SJCRH30 (cell line): ENCODE measurements around the gene TAB3. TPM values are rescaled to one million over a fixed set of nuclear protein-coding genes. Genes with fewer than 3 reads are reported as not detected.

Experiments used
- DNase-seq, 2 experiments: peaks; one replicate each; pipeline ENCODE4 v3.0.0-alpha.2; 2015 to 2020
- H3K27ac ChIP-seq: fragments of 250-450 bp; sonication (Bioruptor Pico); 2 replicates; pipeline ENCODE4 v1.5.1; 2020; ENCODE audit warnings: mild to moderate bottlenecking, moderate library complexity
- H3K27me3 ChIP-seq: fragments of 250-450 bp; sonication (Bioruptor Pico); 2 replicates; pipeline ENCODE4 v1.5.1; 2020; ENCODE audit warnings: mild to moderate bottlenecking, moderate library complexity
- H3K36me3 ChIP-seq: fragments of 250-450 bp; sonication (Bioruptor Pico); 2 replicates; pipeline ENCODE4 v1.5.1; 2020; ENCODE audit warnings: mild to moderate bottlenecking, moderate library complexity
- H3K4me1 ChIP-seq: fragments of 250-450 bp; sonication (Bioruptor Pico); 2 replicates; pipeline ENCODE4 v1.5.1; 2020; ENCODE audit warnings: mild to moderate bottlenecking, moderate library complexity
- H3K4me3 ChIP-seq: fragments of 250-450 bp; sonication (Bioruptor Pico); 2 replicates; pipeline ENCODE4 v1.5.1; 2020; ENCODE audit warnings: mild to moderate bottlenecking, moderate library complexity
- H3K9me3 ChIP-seq: fragments of 250-450 bp; sonication (Bioruptor Pico); replicated peaks from 2 replicates; pipeline ENCODE4 v1.5.1; 2020; ENCODE audit warnings: mild to moderate bottlenecking, moderate library complexity
- total RNA-seq: library from RNA; depleted of rRNA; stranded (reverse); fragments of >200 nt; shearing (Covaris generic); gene quantifications from 2 replicates; pipeline ENCODE4 v1.2.3, GENCODE V29; 2014; rRNA removed

Gene TAB3
- total RNA-seq, 1 experiment from 2014 or later = 12.4 TPM

DNA sequence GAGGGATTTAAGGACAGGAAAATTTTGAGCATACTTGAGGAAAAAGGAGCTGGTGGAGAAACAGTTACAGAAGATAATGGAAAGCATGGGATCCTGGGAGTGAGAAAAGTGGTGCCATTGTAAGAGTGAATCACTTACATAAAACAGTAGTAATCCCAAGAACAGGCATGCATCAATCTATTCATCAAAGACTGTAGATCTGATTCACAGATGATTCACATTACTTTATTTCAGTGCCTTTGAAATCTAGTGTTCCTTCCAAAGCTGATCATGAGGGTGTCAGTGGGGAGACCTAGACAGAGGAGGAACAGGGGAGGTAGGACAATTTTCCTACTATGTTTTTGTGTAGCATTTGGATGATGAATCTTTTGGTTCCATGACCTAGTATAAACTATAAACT is 102.7 kb downstream of the TAB3 start:
- no peak for DNase-seq
- Histone ChIP-seq H3K36me3 (no peaks in the 10 kb centered on the region), H3K4me3 (no peak overlapping the region), H3K9me3 (no peaks in the 10 kb centered on the region), H3K27ac (no peak overlapping the region), H3K27me3 (no peaks in the 10 kb centered on the region), H3K4me1 (no peaks in the 10 kb centered on the region)

GRCh38 chrX:30781711-30782444 is 107.2 kb downstream of the TAB3 start:
- Histone ChIP-seq H3K9me3 (no peaks in the 10 kb centered on the region), H3K4me1 (no peaks in the 10 kb centered on the region), H3K4me3 (no peak overlapping the region), H3K27me3 (no peaks in the 10 kb centered on the region), H3K27ac (no peak overlapping the region), H3K36me3 (no peaks in the 10 kb centered on the region)
- no peak for DNase-seq

- Histone ChIP-seq H3K4me3 (no peak overlapping the region), H3K36me3 (no peaks in the 10 kb centered on the region), H3K4me1 (no peaks in the 10 kb centered on the region), H3K9me3 (no peaks in the 10 kb centered on the region), H3K27me3 (no peaks in the 10 kb centered on the region), H3K27ac (no peak overlapping the region)
- DNase-seq = no peak
Measured at GRCh38 chrX:30779453-30780030, 109.5 kb downstream of the TAB3 start.

GRCh38 chrX:30777575-30777974 is 111.5 kb downstream of the TAB3 start:
- no peak overlapping the region for H3K27ac ChIP-seq
- no peaks in the 10 kb centered on the region for H3K36me3 ChIP-seq
- no peaks in the 10 kb centered on the region for H3K27me3 ChIP-seq
- no peaks in the 10 kb centered on the region for H3K9me3 ChIP-seq
- no peak overlapping the region for H3K4me3 ChIP-seq
- no peak for DNase-seq
- H3K4me1 ChIP-seq = no peaks in the 10 kb centered on the region

Other genes starting within 250 kb of the TAB3 start
- gene GK, start 235.8 kb downstream of the TAB3 start, total RNA-seq = 6.4 and 10.5 TPM in 2 replicates
- gene FTHL17, start 182.8 kb upstream of the TAB3 start, total RNA-seq = not detected in 2 replicates